Tibial nerve (tissue), 4 donors: ENCODE data around the gene SCFD1. TPM values are rescaled to one million over a fixed set of nuclear protein-coding genes. Genes with fewer than 3 reads are reported as not detected.

Experiments used
- DNase-seq, 2 donors: peaks; one replicate each; pipeline ENCODE4 v3.0.0-alpha.2; 2019; ENCODE audit warnings: low spot score in 2 of 2
- H3K27ac ChIP-seq, 4 donors: fragments of 200-600 bp; sonication (generic) in 3 of 4; one replicate each; pipeline ENCODE4 v1.5.1; 2017 to 2019; ENCODE audit warnings: mild to moderate bottlenecking in 1 of 4
- H3K27me3 ChIP-seq, 2 donors: fragments of 200-600 bp; sonication (generic) in 1 of 2; one replicate each; pipeline versions ENCODE4 v1.5.1 to v1.6.0; 2017 to 2019
- H3K36me3 ChIP-seq, 3 donors: fragments of 200-600 bp; sonication (generic); one replicate each; pipeline ENCODE4 v1.5.1; 2018 to 2019
- H3K4me1 ChIP-seq, 4 donors: fragments of 200-600 bp; sonication (generic) in 3 of 4; one replicate each; pipeline ENCODE4 v1.5.1; 2017 to 2019
- H3K4me3 ChIP-seq, 4 donors: fragments of 200-600 bp; sonication (generic) in 3 of 4; one replicate each; pipeline ENCODE4 v1.5.1; 2017 to 2019; ENCODE audit warnings: mild to moderate bottlenecking in 1 of 4, moderate library complexity in 1 of 4
- H3K9me3 ChIP-seq, 4 donors: fragments of 200-600 bp; sonication (generic) in 3 of 4; one replicate each; pipeline ENCODE4 v1.5.1; 2017 to 2019
- EP300 ChIP-seq, 2 donors: sonication (generic); formaldehyde crosslinking; IDR thresholded peaks; one replicate each; pipeline ENCODE4 v1.6.1; 2017; ENCODE audit warnings: antibody characterized with exemption in 2 of 2, mild to moderate bottlenecking in 1 of 2
- POLR2A ChIP-seq, 2 donors: fragments of 450-650 bp; IDR thresholded peaks; one replicate each; pipeline ENCODE4 v1.6.1; 2017; ENCODE audit warnings: antibody characterized with exemption in 2 of 2, mild to moderate bottlenecking in 2 of 2, moderate library complexity in 2 of 2
- WGBS, 2 donors: methylation state at CpG; one replicate each; pipeline ENCODE4 v1.1.5; 2018; 5-methylcytosine and 5-hydroxymethylcytosine counted together
- total RNA-seq, 4 donors: library from RNA; depleted of rRNA; stranded (reverse); fragments of >200 nt; gene quantifications; one replicate each; pipeline ENCODE4 v1.1.0, GENCODE V29; 2016
- TF ChIP-seq, protein P1 (sequence below), 5 experiments: fragments of 200-600 bp in 3 of 5; fragments of 450-650 bp in 2 of 5; sonication (generic) in 3 of 5; IDR thresholded peaks; one replicate each; pipeline ENCODE4 v1.5.1; 2016 to 2019; ENCODE audit warnings: antibody characterized with exemption in 5 of 5, mild to moderate bottlenecking in 3 of 5, moderate library complexity in 2 of 5

SCFD1 gene
- total RNA-seq, 4 donors from 2014 or later, result 44.1 to 131 (median 75.0) TPM

DNA sequence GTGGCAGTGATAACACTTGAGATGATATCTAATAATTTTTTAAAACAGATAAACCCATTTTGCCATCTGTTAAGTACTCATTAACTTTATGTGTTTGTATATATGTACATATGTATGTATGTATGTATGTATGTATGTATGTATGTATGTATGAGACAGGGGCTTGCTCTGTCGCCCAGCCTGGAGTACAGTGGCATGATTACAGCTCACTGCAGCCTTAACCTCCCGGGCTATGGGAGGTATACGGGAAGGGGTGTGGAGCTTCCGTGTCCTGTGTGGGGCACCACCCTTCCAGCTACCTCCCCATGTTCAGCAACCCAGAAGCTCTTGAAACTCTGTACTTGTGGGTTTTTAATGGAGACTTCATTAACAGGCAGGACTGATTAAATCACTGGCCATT is 116.9 kb downstream of the SCFD1 start:
- TF ChIP-seq POLR2A (IDR thresholded peaks at IDR 0.05), result no peak
- TF ChIP-seq, protein P1, sequence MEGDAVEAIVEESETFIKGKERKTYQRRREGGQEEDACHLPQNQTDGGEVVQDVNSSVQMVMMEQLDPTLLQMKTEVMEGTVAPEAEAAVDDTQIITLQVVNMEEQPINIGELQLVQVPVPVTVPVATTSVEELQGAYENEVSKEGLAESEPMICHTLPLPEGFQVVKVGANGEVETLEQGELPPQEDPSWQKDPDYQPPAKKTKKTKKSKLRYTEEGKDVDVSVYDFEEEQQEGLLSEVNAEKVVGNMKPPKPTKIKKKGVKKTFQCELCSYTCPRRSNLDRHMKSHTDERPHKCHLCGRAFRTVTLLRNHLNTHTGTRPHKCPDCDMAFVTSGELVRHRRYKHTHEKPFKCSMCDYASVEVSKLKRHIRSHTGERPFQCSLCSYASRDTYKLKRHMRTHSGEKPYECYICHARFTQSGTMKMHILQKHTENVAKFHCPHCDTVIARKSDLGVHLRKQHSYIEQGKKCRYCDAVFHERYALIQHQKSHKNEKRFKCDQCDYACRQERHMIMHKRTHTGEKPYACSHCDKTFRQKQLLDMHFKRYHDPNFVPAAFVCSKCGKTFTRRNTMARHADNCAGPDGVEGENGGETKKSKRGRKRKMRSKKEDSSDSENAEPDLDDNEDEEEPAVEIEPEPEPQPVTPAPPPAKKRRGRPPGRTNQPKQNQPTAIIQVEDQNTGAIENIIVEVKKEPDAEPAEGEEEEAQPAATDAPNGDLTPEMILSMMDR (IDR thresholded peaks at IDR 0.05), result no peak
- no peak for TF ChIP-seq EP300 (IDR thresholded peaks at IDR 0.05)
- Histone ChIP-seq H3K4me3 (no peak overlapping the region), H3K27me3 (no peaks in the 10 kb centered on the region), H3K4me1 (no peaks in the 10 kb centered on the region), H3K36me3 (peaks cover 0 to 28% (median 0%) of the 10 kb centered on the region in 3 donors), H3K9me3 (no peaks in the 10 kb centered on the region), H3K27ac (no peak overlapping the region)
- no peak for DNase-seq
- WGBS, 2 donors, result 93 to 94% methylated on average over 4 of the region's 4 CpGs

DNA sequence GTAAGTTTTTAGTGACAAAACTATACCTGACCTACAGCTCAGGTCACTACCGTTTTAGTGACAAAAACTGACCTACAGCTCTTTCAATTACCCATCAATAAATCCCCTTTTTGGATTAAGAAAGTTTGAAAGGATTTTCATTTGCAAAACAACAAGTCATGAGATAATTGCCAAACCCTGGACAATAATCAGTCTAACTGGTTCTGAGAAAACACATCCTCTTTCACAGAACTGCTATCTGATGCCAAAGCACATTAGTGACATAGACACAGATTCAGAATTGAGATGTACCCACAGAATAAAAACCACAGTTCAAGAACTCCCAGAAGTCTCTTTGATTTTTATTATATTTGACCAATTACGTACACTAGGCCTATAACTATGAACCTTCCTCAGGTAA is 126.2 kb downstream of the SCFD1 start:
- Histone ChIP-seq H3K9me3 (no peaks in the 10 kb centered on the region), H3K4me3 (no peak overlapping the region), H3K4me1 (no peaks in the 10 kb centered on the region), H3K27me3 (no peaks in the 10 kb centered on the region), H3K36me3 (no peaks in the 10 kb centered on the region), H3K27ac (no peak overlapping the region)
- TF ChIP-seq EP300 (IDR thresholded peaks at IDR 0.05), result no peak
- TF ChIP-seq, protein P1 (IDR thresholded peaks at IDR 0.05), result no peak
- no peak for TF ChIP-seq POLR2A (IDR thresholded peaks at IDR 0.05)
- DNase-seq, result no peak
- WGBS, 2 donors, result 65 to 74% methylated on average over 2 of the region's 2 CpGs

DNA sequence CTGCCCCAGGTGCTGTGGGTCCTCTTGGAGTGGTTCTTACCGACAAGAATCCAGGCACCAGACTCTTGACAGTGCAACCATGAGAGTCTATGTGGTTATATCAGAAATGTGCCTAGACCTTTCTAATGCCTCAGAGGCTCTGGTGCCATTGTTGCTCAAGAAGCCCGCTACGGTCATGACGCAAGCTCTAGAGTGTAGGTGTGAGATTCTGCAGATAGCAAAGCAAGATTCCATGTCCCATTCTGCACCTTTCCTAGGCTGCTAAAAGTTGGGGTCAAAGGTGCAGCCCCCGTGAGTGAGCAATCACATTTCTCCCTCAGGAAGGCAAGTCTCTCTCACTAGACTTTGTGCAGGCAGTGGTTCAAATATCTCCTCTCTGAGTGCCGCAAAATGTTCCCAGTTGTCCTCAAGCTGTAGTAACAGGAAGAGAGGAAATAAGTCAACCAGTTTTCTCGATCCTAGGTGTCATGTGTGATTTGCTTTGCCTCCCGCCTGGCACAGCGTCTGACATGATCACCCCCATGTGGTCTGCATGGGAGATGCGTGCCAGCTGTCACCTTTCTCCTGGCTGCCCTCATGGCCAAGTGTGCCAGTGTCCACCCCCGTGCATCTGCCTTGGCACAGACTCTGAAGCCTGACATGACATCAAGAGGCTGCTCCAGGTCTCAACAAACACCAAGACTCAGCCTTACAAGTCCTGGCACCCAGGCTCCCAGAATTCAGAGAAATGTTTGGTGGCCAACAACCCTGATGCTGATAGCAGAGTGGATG is 129.7 kb downstream of the SCFD1 start:
- WGBS, 2 donors, result 78 to 84% methylated on average over 10 to 11 of the region's 11 CpGs
- TF ChIP-seq POLR2A (IDR thresholded peaks at IDR 0.05) (no peak), EP300 (IDR thresholded peaks at IDR 0.05) (no peak)
- TF ChIP-seq, protein P1 (IDR thresholded peaks at IDR 0.05), result no peak

DNA sequence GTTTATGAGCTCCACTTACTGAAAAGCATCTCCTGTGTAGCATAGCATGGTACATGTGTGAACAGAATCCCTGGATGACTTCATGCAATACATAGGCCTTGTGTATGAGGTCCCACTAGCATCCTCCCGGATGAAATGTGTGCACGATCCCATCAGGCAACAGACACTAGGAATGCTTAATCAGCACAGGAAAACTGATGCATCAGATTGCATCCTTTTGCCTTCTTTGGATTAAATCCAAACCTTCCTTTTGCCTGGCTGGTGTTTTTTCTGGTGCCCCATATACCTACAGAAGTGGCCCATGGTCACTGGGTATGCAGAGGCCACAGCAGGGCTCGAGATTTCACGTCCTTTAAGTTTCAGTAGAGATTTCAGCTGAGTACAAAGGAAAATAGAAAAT is 131.3 kb downstream of the SCFD1 start:
- DNase-seq, result no peak
- WGBS, 2 donors, result 86 to 88% methylated on average over 4 of the region's 4 CpGs
- Histone ChIP-seq H3K36me3 (no peaks in the 10 kb centered on the region), H3K4me1 (no peaks in the 10 kb centered on the region), H3K27ac (no peak overlapping the region), H3K4me3 (no peak overlapping the region), H3K27me3 (no peaks in the 10 kb centered on the region), H3K9me3 (no peaks in the 10 kb centered on the region)
- TF ChIP-seq EP300 (IDR thresholded peaks at IDR 0.05) (no peak), POLR2A (IDR thresholded peaks at IDR 0.05) (no peak)
- TF ChIP-seq, protein P1 (IDR thresholded peaks at IDR 0.05), result no peak

More for the DNA sequence above, 129.7 kb downstream of the SCFD1 start:
- Histone ChIP-seq H3K27ac (no peak overlapping the region), H3K27me3 (no peaks in the 10 kb centered on the region), H3K9me3 (no peaks in the 10 kb centered on the region), H3K36me3 (no peaks in the 10 kb centered on the region), H3K4me1 (no peaks in the 10 kb centered on the region), H3K4me3 (no peak overlapping the region)
- DNase-seq, result no peak

DNA sequence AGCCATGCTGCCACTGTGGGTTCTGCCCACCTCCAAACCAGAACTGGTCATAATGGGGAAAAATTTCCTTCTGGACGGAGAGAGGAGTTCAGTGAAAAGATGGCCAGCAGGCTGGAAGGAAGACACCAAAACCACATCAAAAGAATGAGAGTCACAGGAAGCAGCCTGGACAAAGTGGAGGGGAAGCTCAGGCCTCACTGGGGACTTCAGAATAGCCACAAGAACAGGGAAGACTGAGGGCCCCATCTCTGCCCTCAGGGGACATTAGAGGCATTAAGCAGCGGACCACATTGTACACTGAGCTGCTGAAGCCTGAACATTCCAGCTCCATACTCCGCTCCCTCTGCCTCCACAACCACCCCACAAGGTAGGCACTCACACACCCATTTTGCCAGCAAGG is 132.7 kb downstream of the SCFD1 start:
- Histone ChIP-seq H3K27me3 (no peaks in the 10 kb centered on the region), H3K36me3 (no peaks in the 10 kb centered on the region), H3K4me1 (no peaks in the 10 kb centered on the region), H3K4me3 (no peak overlapping the region), H3K9me3 (no peaks in the 10 kb centered on the region), H3K27ac (no peak overlapping the region)
- no peak for TF ChIP-seq POLR2A (IDR thresholded peaks at IDR 0.05)
- TF ChIP-seq EP300 (IDR thresholded peaks at IDR 0.05), result no peak
- TF ChIP-seq, protein P1 (IDR thresholded peaks at IDR 0.05), result no peak
- 74 to 88% methylated on average over 3 of the region's 3 CpGs for WGBS, 2 donors
- DNase-seq, result no peak
